GM13976 (cell line): ENCODE measurements around the gene ORC6.

ENCODE experiments used
- DNase-seq: peaks from one replicate; pipeline ENCODE4 v3.0.0; 2012; ENCODE audit warnings: low spot score
- in situ Hi-C: fragments of 300-500 bp; cut with MboI; formaldehyde crosslinking; loops from one replicate; pipeline ENCODE4 v1.12.0; 2022; ENCODE audit warnings: low sequenced_read_pairs, mixed read lengths, inconsistent platforms; ENCODE audit not compliant: unreplicated experiment
- TF ChIP-seq, protein P1 (sequence below): IDR thresholded peaks from 2 replicates; pipeline ENCODE4 v1.5.1; 2012; ENCODE audit warnings: borderline replicate concordance, mild to moderate bottlenecking; ENCODE audit not compliant: insufficient read depth; ENCODE audit errors: extremely low read depth, missing control alignments, control extremely low read depth

The ORC6 gene

DNA sequence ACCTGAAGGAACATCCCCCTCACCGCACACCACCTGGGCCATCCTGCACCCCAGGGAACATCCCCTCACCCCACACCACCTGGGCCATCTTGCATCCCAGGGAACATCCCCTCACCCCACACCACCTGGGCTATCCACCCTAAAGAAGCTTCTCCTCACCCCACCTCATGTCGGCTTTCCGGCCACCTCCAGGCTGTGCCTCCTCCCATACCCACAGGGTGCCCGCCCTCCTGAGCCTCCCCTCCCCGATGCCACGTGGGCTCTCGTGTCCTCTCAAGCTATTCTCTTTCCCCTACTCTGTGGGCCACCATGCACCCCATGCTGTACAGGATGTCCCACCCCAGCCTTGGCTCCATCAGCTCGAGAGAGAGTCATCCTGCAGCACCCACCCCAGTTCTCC is 40.7 kb downstream of the ORC6 start:
- no peak for DNase-seq
- TF ChIP-seq, protein P1, sequence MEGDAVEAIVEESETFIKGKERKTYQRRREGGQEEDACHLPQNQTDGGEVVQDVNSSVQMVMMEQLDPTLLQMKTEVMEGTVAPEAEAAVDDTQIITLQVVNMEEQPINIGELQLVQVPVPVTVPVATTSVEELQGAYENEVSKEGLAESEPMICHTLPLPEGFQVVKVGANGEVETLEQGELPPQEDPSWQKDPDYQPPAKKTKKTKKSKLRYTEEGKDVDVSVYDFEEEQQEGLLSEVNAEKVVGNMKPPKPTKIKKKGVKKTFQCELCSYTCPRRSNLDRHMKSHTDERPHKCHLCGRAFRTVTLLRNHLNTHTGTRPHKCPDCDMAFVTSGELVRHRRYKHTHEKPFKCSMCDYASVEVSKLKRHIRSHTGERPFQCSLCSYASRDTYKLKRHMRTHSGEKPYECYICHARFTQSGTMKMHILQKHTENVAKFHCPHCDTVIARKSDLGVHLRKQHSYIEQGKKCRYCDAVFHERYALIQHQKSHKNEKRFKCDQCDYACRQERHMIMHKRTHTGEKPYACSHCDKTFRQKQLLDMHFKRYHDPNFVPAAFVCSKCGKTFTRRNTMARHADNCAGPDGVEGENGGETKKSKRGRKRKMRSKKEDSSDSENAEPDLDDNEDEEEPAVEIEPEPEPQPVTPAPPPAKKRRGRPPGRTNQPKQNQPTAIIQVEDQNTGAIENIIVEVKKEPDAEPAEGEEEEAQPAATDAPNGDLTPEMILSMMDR, result no peak
- in situ Hi-C loops, result no loop called here

DNA sequence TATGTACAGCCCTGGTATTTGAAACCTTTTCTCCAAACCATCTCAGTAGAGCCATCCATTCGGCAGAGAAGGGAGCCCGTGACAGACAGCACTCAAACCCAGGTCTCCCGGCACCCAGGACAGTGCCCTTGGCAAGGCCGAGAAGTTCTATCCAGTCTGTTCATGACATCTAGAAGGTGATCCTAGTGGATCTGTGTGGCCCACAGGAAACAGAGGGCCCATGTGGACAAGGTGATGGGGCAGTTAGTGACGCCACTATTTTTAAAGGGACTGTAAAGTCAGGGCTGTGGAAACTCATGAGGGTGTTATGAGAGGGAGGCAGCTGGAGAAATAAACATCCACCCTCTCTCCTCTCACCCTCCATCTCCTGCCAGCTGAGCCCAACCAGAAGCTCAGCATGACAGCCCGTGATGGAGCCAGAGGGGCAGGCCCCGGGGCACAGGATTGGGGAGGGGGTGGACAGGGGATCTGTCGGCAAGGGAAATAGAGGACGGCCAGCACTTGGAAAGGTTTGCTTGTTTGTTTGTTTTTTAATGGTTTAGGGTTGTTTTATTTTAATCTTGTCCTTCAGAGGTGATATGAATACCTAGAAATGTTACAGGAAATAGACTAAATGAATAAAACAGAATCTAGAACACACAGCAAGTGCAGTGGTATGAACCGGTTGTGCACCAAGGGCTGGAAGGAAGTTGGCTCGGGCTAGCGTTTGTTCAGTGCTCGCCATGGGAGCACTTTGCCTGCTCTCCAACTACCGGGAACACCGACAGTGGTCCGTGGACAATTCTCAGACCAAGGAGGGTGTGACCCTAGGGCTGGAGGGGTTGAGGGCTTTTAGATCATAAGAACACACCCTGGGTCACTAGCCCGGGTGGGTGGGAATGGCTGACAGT is 41.6 kb downstream of the ORC6 start:
- in situ Hi-C loops, result no loop called here
- TF ChIP-seq, protein P1, result no peak
- DNase-seq, result no peak

DNA sequence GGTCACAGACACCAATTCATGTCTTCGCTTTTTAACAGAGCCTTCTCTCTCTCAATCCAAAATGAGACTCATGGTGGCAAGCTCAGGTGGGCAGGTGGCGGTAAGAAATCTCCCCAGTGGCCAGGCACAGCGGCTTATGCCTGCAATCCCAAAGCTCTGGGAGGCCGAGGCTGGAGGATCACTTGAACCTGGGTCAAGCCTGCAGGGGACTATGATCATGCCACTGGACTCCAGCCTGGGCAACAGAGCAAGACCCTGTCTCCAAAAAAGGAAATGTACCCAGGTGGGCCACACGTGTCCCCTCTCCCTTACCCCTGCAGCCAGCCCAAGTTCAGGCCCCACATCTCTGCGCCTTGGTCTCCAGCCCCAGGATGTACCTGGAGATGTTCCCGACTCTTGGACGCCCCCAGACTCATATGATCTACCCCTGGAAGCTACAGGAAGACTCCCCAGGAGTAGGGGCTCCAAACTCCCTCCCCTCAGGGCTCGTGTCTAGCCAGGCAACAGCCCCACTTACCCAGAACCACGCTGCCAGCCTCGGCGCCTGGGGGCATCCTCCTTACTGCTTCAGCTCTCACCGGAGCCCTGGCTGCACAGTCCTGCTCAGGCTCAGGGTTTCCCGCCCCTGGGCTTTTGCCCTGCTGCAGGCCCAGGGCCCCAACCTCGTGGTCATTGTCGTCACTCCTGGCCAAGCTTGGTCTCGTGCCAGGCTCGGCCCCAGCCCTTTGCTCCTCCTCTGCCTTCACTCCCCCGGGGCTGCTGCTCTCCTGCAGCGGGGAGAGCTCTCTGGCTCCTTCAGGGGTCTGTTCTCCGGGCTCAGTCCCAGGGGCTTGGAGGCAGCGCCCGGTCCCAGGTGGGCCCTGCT is 42.5 kb downstream of the ORC6 start:
- TF ChIP-seq, protein P1, result no peak
- in situ Hi-C loops, result no loop called here
- no peak for DNase-seq

DNA sequence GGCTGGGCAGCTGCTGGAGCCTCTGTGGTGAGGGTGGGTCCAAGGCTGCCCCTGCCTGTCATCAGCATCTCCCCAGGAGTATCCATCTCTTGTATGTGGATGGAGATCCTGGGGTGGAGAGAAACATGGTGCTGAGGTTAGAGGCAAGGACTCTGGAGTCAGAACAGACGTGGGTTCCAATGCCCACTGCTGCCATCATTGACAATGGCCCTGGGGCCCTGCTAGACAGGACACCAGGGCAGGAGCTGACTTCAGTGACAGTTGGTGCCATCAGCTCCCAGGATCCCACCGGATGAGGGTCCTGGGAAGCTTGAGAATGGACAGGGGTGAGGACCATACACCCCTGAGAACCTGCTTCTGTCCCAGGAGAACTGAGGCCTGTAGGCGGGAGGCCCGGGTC is 43.1 kb downstream of the ORC6 start:
- in situ Hi-C loops, result no loop called here
- TF ChIP-seq, protein P1, result no peak
- DNase-seq, result no peak

DNA sequence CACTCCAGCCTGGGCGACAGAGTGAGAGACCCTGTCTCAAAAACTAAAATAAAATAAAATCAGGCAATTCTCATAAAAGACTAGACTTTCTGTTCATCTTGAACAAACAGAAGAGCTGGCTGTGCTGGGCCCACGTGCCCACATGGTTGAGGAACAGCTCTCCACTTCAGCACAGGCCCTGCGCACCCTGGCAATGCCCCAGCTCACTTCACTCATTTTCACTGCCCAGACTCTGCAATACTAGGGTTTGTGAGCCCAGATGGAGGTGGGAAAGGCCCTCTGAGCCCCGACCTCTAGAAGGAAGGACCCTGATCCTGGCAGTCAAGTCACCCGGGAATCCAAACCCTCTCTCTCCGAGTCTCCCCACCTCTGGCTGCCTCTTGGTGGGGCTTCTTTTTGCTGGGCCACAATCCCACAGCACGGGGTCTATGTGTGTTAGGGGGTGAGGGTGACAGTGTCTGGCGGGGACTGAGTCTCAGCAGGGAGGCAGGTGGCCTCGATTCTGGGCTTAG is 43.9 kb downstream of the ORC6 start:
- no peak for DNase-seq
- TF ChIP-seq, protein P1, result no peak
- in situ Hi-C loops, result no loop called here

DNA sequence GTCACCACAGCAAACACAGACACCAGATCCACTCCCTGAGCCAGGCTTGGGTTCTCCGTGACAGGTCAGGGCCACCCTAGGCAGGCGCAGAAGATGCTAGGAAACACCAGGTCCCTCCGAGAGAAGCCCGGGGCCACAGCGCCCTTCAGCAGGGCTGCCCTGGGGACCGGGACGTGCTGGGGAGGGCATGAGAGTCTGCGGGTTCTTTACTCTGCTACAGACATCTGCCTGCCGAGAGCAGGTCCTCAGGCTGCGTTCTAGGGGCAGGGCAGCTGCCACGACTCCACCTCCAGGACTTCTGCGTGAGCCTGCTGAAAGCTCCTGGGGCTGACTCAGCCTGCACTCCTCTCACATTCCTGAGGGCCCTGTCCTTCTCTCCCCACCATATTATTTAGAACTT is 47.2 kb downstream of the ORC6 start:
- in situ Hi-C loops, result no loop called here
- TF ChIP-seq, protein P1, result no peak
- DNase-seq, result no peak
